HepG2 (cell line): ENCODE measurements around the gene CHIC2. TPM values are rescaled to one million over a fixed set of nuclear protein-coding genes. Genes with fewer than 3 reads are reported as not detected.

Source experiments
- ATAC-seq: fragments of 200-7000 bp; cut with Tn5 transposase; 3 replicates; pipeline ENCODE4 v1.9.1; 2020; ENCODE audit warnings: mild to moderate bottlenecking, moderate library complexity
- BruUV-seq: library from RNA; stranded (reverse); fragments of 400-500 nt; replicated peaks from 2 replicates; lab custom pipeline; 2021; lab: Mats Ljungman, UMichigan
- CTCF ChIA-PET: fragments of 300-600 bp; formaldehyde crosslinking; extraction: SDS; loops from one replicate; lab custom pipeline; 2021; ENCODE audit warnings: low total read pairs, inconsistent platforms, low intra/inter-chr PET ratio; lab: Yijun Ruan, JAX
- POLR2A ChIA-PET: fragments of 350-600 bp; sonication (Branson Sonifier 250); formaldehyde crosslinking; loops from one replicate; lab custom pipeline; 2020; ENCODE audit warnings: antibody characterized with exemption, inconsistent platforms; lab: Yijun Ruan, JAX
- DNase-seq: peaks from one replicate; pipeline ENCODE4 v3.0.0-alpha.2; 2015; ENCODE audit warnings: low spot score
- FAIRE-seq: peaks from 3 replicates; lab custom pipeline; 2011; peaks lifted over from hg19 to GRCh38; lab: Jason Lieb, UNC
- H2AFZ ChIP-seq: one replicate; pipeline ENCODE4 v1.6.1; 2011; ENCODE audit warnings: low read length, inconsistent platforms
- H3K27ac ChIP-seq: fragments of 300-600 bp; 3 replicates; pipeline ENCODE4 v1.8.0; 2011; ENCODE audit warnings: mixed run types, mild to moderate bottlenecking, mixed read lengths, low read length, inconsistent platforms; ENCODE audit not compliant: insufficient read depth; ENCODE audit errors: extremely low read length
- H3K27me3 ChIP-seq, 2 experiments: fragments of 200-600 bp in 1 of 2; 2 replicates in 1 of 2; 3 replicates in 1 of 2; pipeline versions ENCODE4 v1.6.0 to v1.8.0; 2011; ENCODE audit warnings: low read length in 2 of 2, mild to moderate bottlenecking in 2 of 2, moderate library complexity in 2 of 2, inconsistent platforms in 1 of 2; ENCODE audit not compliant: insufficient read depth in 2 of 2, control insufficient read depth in 1 of 2
- H3K36me3 ChIP-seq, 2 experiments: fragments of 200-600 bp in 1 of 2; replicated peaks in 1 of 2; 2 replicates in 1 of 2; 3 replicates in 1 of 2; pipeline versions ENCODE4 v1.5.1 to v1.8.0; 2011; ENCODE audit warnings: low read length in 2 of 2, inconsistent platforms in 1 of 2; ENCODE audit not compliant: insufficient read depth in 2 of 2, control insufficient read depth in 1 of 2
- H3K4me1 ChIP-seq: 2 replicates; pipeline ENCODE4 v1.5.1; 2012; ENCODE audit warnings: low read length, inconsistent platforms; ENCODE audit not compliant: insufficient read depth
- H3K4me2 ChIP-seq: 2 replicates; pipeline ENCODE4 v1.6.0; 2011; ENCODE audit warnings: low read depth, low read length, inconsistent platforms
- H3K4me3 ChIP-seq, 3 experiments: fragments of 200-600 bp in 1 of 3; sonication (generic), shearing (Covaris generic) in 1 of 3; replicated peaks in 1 of 3; 2 replicates each; pipeline ENCODE4 v1.5.1; 2011 to 2016; ENCODE audit warnings: low read length in 3 of 3, inconsistent platforms in 2 of 3, low read depth in 2 of 3, mild to moderate bottlenecking in 2 of 3, control low read depth in 1 of 3, mixed read lengths in 1 of 3; ENCODE audit not compliant: insufficient read depth in 1 of 3
- H3K79me2 ChIP-seq: one replicate; pipeline ENCODE4 v1.6.1; 2011; ENCODE audit warnings: low read length, inconsistent platforms; ENCODE audit not compliant: insufficient read depth
- H3K9ac ChIP-seq: 2 replicates; pipeline ENCODE4 v1.6.0; 2011; ENCODE audit warnings: mild to moderate bottlenecking, low read depth, low read length, inconsistent platforms; ENCODE audit not compliant: insufficient read depth
- H3K9me3 ChIP-seq: 2 replicates; pipeline ENCODE4 v1.5.1; 2012; ENCODE audit warnings: mild to moderate bottlenecking, low read length
- H4K20me1 ChIP-seq: 2 replicates; pipeline ENCODE4 v1.6.0; 2011; ENCODE audit warnings: inconsistent platforms, mild to moderate bottlenecking, low read length, moderate library complexity; ENCODE audit not compliant: insufficient read depth
- AHR ChIP-seq: IDR thresholded peaks from 2 replicates; pipeline ENCODE4 v1.6.1; 2018; ENCODE audit warnings: missing genetic modification reagents, missing compliant biosample characterization
- HOXA3 ChIP-seq: sonication (generic); formaldehyde crosslinking; IDR thresholded peaks from 2 replicates; pipeline ENCODE4 v1.5.0; 2020; ENCODE audit warnings: missing genetic modification reagents
- IRF2 ChIP-seq: IDR thresholded peaks from 2 replicates; pipeline ENCODE4 v1.6.1; 2018; ENCODE audit warnings: missing genetic modification reagents, missing compliant biosample characterization
- JUN ChIP-seq: sonication (generic); formaldehyde crosslinking; IDR thresholded peaks from 2 replicates; pipeline ENCODE4 v1.4.0; 2020; ENCODE audit warnings: mild to moderate bottlenecking, missing genetic modification reagents
- NFYB ChIP-seq: sonication (generic); formaldehyde crosslinking; IDR thresholded peaks from 2 replicates; pipeline ENCODE4 v1.4.0; 2020; ENCODE audit warnings: missing genetic modification reagents
- PHF20 ChIP-seq: sonication (generic); formaldehyde crosslinking; IDR thresholded peaks from 2 replicates; pipeline ENCODE4 v1.5.0; 2020; ENCODE audit warnings: mild to moderate bottlenecking, missing genetic modification reagents
- REXO4 ChIP-seq: sonication (generic); formaldehyde crosslinking; IDR thresholded peaks from 2 replicates; pipeline ENCODE4 v1.8.0; 2022; ENCODE audit warnings: missing genetic modification reagents, mild to moderate bottlenecking, borderline replicate concordance
- SRSF4 ChIP-seq: fragments of 200-400 bp; formaldehyde crosslinking; IDR thresholded peaks from one replicate; pipeline ENCODE4 v1.6.1; 2018; ENCODE audit warnings: mild to moderate bottlenecking, low read depth, low read length, moderate library complexity; ENCODE audit not compliant: poor library complexity, severe bottlenecking
- U2AF2 ChIP-seq: fragments of 200-400 bp; formaldehyde crosslinking; IDR thresholded peaks from 2 replicates; pipeline ENCODE4 v1.6.1; 2017; ENCODE audit warnings: low read depth, mild to moderate bottlenecking, low read length
- ZNF224 ChIP-seq: sonication (generic); formaldehyde crosslinking; IDR thresholded peaks from 2 replicates; pipeline ENCODE4 v1.5.0; 2020; ENCODE audit warnings: mild to moderate bottlenecking, missing genetic modification reagents
- ZNF382 ChIP-seq: sonication (generic); formaldehyde crosslinking; IDR thresholded peaks from 2 replicates; pipeline ENCODE4 v1.5.0; 2020; ENCODE audit warnings: missing genetic modification reagents, mild to moderate bottlenecking, borderline replicate concordance
- ZNF615 ChIP-seq: sonication (generic); formaldehyde crosslinking; IDR thresholded peaks from 2 replicates; pipeline ENCODE4 v1.5.0; 2020; ENCODE audit warnings: mild to moderate bottlenecking, missing genetic modification reagents, borderline replicate concordance
- ZNF776 ChIP-seq: sonication (generic); formaldehyde crosslinking; IDR thresholded peaks from 2 replicates; pipeline ENCODE4 v1.4.0; 2020; ENCODE audit warnings: mild to moderate bottlenecking, missing genetic modification reagents
- ZNF781 ChIP-seq: sonication (generic); formaldehyde crosslinking; IDR thresholded peaks from 2 replicates; pipeline ENCODE4 v1.5.1; 2020; ENCODE audit warnings: borderline replicate concordance, mild to moderate bottlenecking, missing genetic modification reagents; ENCODE audit errors: not compliant biosample characterization
- WGBS: methylation state at CpG from one replicate; pipeline ENCODE4 v1.1.6; 2017; ENCODE audit warnings: low lambda C conversion rate; 5-methylcytosine and 5-hydroxymethylcytosine counted together
- in situ Hi-C: cut with HindIII; loops from 2 replicates; pipeline ENCODE4 v1.10.0; 2017; ENCODE audit warnings: low pct_unique_long_range_greater_than_20kb; ENCODE audit not compliant: extremely low pct_ligation_motif_present
- intact Hi-C: fragments of 100-400 bp; cut with micrococcal nuclease; formaldehyde crosslinking; loops from one replicate; pipeline ENCODE4 v1.10.0; 2022; ENCODE audit not compliant: unreplicated experiment
- polyA plus RNA-seq, 8 experiments: library from polyadenylated mRNA; depleted of rRNA in 3 of 8; stranded (reverse) in 7 of 8; unstranded in 1 of 8; fragments of >200 nt; fragmentation: Illumina TruSeq in 4 of 8; extraction: Trizol in 4 of 8; gene quantifications; 2 replicates each; pipeline versions ENCODE4 v1.2.1 to v1.2.3, GENCODE V29; 2011 to 2016; ENCODE audit warnings: low read depth in 4 of 8, missing spikeins in 1 of 8, mixed read lengths in 1 of 8; ENCODE audit not compliant: insufficient read depth in 1 of 8
- total RNA-seq, 5 experiments: library from RNA; depleted of rRNA; stranded (reverse); fragments of >200 nt; fragmentation: Illumina TruSeq; extraction: Trizol; gene quantifications; 2 replicates each; pipeline ENCODE4 v1.2.3, GENCODE V29; 2016; ENCODE audit warnings: low read depth in 1 of 5
- TF ChIP-seq, protein P1 (sequence below): sonication (generic); formaldehyde crosslinking; IDR thresholded peaks from 2 replicates; pipeline ENCODE4 v1.4.0; 2020; ENCODE audit warnings: missing genetic modification reagents, borderline replicate concordance
- TF ChIP-seq, protein P2 (sequence below): sonication (generic); formaldehyde crosslinking; IDR thresholded peaks from 2 replicates; pipeline ENCODE4 v1.5.0; 2020; ENCODE audit warnings: missing genetic modification reagents, mild to moderate bottlenecking, borderline replicate concordance
- TF ChIP-seq, protein P3 (sequence below): sonication (generic); formaldehyde crosslinking; conservative IDR thresholded peaks from 2 replicates; pipeline ENCODE4 v1.4.0; 2020; ENCODE audit warnings: missing genetic modification reagents
- TF ChIP-seq, protein P4 (sequence below): sonication (generic); formaldehyde crosslinking; IDR thresholded peaks from 2 replicates; pipeline ENCODE4 v1.5.0; 2020; ENCODE audit warnings: mild to moderate bottlenecking, missing genetic modification reagents, borderline replicate concordance

Gene CHIC2
- total and polyA plus RNA-seq, 2 of the 13 experiments (the other 11 are each of a cell fraction or from before 2014, with no cell fraction given), result 10.0 to 17.2 TPM

GRCh38 chr4:54055494-54055893 lies 8.9 kb downstream of the CHIC2 start:
- peaks cover 73% of the 10 kb centered on the region for H4K20me1 ChIP-seq
- no peak for TF ChIP-seq IRF2 (CRISPR knock-in tag)
- TF ChIP-seq U2AF2, result no peak
- TF ChIP-seq SRSF4, result no peak
- TF ChIP-seq ZNF615 (CRISPR knock-in tag), result no peak
- no peak for TF ChIP-seq JUN (CRISPR knock-in tag)
- TF ChIP-seq ZNF781 (CRISPR knock-in tag), result no peak
- TF ChIP-seq AHR, result no peak
- TF ChIP-seq, protein P1, sequence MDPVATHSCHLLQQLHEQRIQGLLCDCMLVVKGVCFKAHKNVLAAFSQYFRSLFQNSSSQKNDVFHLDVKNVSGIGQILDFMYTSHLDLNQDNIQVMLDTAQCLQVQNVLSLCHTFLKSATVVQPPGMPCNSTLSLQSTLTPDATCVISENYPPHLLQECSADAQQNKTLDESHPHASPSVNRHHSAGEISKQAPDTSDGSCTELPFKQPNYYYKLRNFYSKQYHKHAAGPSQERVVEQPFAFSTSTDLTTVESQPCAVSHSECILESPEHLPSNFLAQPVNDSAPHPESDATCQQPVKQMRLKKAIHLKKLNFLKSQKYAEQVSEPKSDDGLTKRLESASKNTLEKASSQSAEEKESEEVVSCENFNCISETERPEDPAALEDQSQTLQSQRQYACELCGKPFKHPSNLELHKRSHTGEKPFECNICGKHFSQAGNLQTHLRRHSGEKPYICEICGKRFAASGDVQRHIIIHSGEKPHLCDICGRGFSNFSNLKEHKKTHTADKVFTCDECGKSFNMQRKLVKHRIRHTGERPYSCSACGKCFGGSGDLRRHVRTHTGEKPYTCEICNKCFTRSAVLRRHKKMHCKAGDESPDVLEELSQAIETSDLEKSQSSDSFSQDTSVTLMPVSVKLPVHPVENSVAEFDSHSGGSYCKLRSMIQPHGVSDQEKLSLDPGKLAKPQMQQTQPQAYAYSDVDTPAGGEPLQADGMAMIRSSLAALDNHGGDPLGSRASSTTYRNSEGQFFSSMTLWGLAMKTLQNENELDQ (CRISPR knock-in tag), result no peak
- TF ChIP-seq ZNF382 (CRISPR knock-in tag), result no peak
- TF ChIP-seq ZNF776 (CRISPR knock-in tag), result no peak
- no peak for TF ChIP-seq NFYB (CRISPR knock-in tag)
- TF ChIP-seq, protein P2, sequence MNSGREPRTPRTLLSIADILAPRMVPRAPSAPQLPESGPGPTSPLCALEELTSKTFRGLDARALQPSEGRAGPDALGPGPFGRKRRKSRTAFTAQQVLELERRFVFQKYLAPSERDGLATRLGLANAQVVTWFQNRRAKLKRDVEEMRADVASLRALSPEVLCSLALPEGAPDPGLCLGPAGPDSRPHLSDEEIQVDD, result no peak
- TF ChIP-seq HOXA3 (CRISPR knock-in tag), result no peak
- no peak for TF ChIP-seq PHF20
- TF ChIP-seq, protein P3, sequence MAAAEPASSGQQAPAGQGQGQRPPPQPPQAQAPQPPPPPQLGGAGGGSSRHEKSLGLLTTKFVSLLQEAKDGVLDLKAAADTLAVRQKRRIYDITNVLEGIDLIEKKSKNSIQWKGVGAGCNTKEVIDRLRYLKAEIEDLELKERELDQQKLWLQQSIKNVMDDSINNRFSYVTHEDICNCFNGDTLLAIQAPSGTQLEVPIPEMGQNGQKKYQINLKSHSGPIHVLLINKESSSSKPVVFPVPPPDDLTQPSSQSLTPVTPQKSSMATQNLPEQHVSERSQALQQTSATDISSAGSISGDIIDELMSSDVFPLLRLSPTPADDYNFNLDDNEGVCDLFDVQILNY, result no peak
- TF ChIP-seq, protein P4, sequence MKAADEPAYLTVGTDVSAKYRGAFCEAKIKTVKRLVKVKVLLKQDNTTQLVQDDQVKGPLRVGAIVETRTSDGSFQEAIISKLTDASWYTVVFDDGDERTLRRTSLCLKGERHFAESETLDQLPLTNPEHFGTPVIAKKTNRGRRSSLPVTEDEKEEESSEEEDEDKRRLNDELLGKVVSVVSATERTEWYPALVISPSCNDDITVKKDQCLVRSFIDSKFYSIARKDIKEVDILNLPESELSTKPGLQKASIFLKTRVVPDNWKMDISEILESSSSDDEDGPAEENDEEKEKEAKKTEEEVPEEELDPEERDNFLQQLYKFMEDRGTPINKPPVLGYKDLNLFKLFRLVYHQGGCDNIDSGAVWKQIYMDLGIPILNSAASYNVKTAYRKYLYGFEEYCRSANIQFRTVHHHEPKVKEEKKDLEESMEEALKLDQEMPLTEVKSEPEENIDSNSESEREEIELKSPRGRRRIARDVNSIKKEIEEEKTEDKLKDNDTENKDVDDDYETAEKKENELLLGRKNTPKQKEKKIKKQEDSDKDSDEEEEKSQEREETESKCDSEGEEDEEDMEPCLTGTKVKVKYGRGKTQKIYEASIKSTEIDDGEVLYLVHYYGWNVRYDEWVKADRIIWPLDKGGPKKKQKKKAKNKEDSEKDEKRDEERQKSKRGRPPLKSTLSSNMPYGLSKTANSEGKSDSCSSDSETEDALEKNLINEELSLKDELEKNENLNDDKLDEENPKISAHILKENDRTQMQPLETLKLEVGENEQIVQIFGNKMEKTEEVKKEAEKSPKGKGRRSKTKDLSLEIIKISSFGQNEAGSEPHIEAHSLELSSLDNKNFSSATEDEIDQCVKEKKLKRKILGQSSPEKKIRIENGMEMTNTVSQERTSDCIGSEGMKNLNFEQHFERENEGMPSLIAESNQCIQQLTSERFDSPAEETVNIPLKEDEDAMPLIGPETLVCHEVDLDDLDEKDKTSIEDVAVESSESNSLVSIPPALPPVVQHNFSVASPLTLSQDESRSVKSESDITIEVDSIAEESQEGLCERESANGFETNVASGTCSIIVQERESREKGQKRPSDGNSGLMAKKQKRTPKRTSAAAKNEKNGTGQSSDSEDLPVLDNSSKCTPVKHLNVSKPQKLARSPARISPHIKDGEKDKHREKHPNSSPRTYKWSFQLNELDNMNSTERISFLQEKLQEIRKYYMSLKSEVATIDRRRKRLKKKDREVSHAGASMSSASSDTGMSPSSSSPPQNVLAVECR, result no peak
- TF ChIP-seq ZNF224 (CRISPR knock-in tag), result no peak
- TF ChIP-seq REXO4 (CRISPR knock-in tag), result no peak

More at GRCh38 chr4:54055494-54055893, 8.9 kb downstream of the CHIC2 start:
- no peak for FAIRE-seq
- H3K36me3 ChIP-seq, result no peaks in the 10 kb centered on the region
- H3K27me3 ChIP-seq, result no peaks in the 10 kb centered on the region
- no peak overlapping the region for H3K9ac ChIP-seq
- WGBS, result 97% methylated on average over 1 of the region's 1 CpG
- no peak for ATAC-seq
- intact Hi-C loops (no loop called here), in situ Hi-C loops (no loop called here)
- peaks cover 53% of the 10 kb centered on the region for H3K4me1 ChIP-seq
- POLR2A ChIA-PET, result interaction anchor here (1.2 kb wide), 1 partner anchor 36 kb away, joined by 3 read pairs; no protein-coding TSS in a partner anchor
- BruUV-seq, result no TSS peak
- H3K27ac ChIP-seq, result no peak overlapping the region
- no peak for DNase-seq
- CTCF ChIA-PET, result no interaction called here
- H3K9me3 ChIP-seq, result no peaks in the 10 kb centered on the region
- H3K4me2 ChIP-seq, result no peak overlapping the region
- H2AFZ ChIP-seq, result no peak overlapping the region
- peaks cover 85% of the 10 kb centered on the region for H3K79me2 ChIP-seq
- no peak overlapping the region for H3K4me3 ChIP-seq
